Neuronal stem cell (in vitro differentiated cells): ENCODE measurements around the gene TACR1.

Source experiments
- DNase-seq: peaks from one replicate; pipeline ENCODE4 v3.0.0-alpha.2; 2013; ENCODE audit warnings: low spot score
- H2AFZ ChIP-seq: one replicate; pipeline ENCODE4 v1.6.1; 2013; ENCODE audit warnings: mild to moderate bottlenecking, low read length, inconsistent platforms
- H2AK5ac ChIP-seq: 2 replicates; pipeline ENCODE4 v1.6.1; 2013; ENCODE audit warnings: low read depth, mild to moderate bottlenecking, inconsistent platforms, low read length, moderate library complexity, mixed read lengths
- H2BK120ac ChIP-seq: 2 replicates; pipeline ENCODE4 v1.6.1; 2013; ENCODE audit warnings: low read depth, mild to moderate bottlenecking, inconsistent platforms, low read length, moderate library complexity, mixed read lengths
- H2BK12ac ChIP-seq: one replicate; pipeline ENCODE4 v1.6.1; 2013; ENCODE audit warnings: low read length, inconsistent platforms
- H2BK15ac ChIP-seq: 2 replicates; pipeline ENCODE4 v1.6.1; 2013; ENCODE audit warnings: mild to moderate bottlenecking, low read length, inconsistent platforms, mixed read lengths
- H2BK5ac ChIP-seq: one replicate; pipeline ENCODE4 v1.6.1; 2013; ENCODE audit warnings: inconsistent platforms, mild to moderate bottlenecking, low read length, moderate library complexity
- H3K14ac ChIP-seq: one replicate; pipeline ENCODE4 v1.6.1; 2013; ENCODE audit warnings: low read length, inconsistent platforms
- H3K18ac ChIP-seq: 2 replicates; pipeline ENCODE4 v1.6.1; 2013; ENCODE audit warnings: low read length, inconsistent platforms
- H3K23ac ChIP-seq: 2 replicates; pipeline ENCODE4 v1.6.1; 2013; ENCODE audit warnings: low read depth, mild to moderate bottlenecking, mixed read lengths, low read length, inconsistent platforms; ENCODE audit not compliant: poor library complexity
- H3K27ac ChIP-seq: replicated peaks from 3 replicates; pipeline ENCODE4 v1.5.1; 2013; ENCODE audit warnings: low read length, inconsistent platforms
- H3K27me3 ChIP-seq, 3 experiments: 2 replicates each; pipeline ENCODE4 v1.6.1; 2013; ENCODE audit warnings: low read length in 3 of 3, mild to moderate bottlenecking in 2 of 3, inconsistent platforms in 1 of 3, low read depth in 1 of 3, mixed read lengths in 1 of 3, moderate library complexity in 1 of 3; ENCODE audit not compliant: control insufficient read depth in 3 of 3, insufficient read depth in 3 of 3
- H3K36me3 ChIP-seq, 2 donors: replicated peaks in 1 of 2; 2 replicates each; pipeline ENCODE4 v1.6.1; 2013; ENCODE audit warnings: low read length in 2 of 2; ENCODE audit not compliant: control insufficient read depth in 2 of 2, insufficient read depth in 2 of 2
- H3K4ac ChIP-seq: 2 replicates; pipeline ENCODE4 v1.6.1; 2013; ENCODE audit warnings: inconsistent platforms, mild to moderate bottlenecking, low read length, moderate library complexity
- H3K4me1 ChIP-seq, 2 donors: 1 replicate in 1 of 2; 2 replicates in 1 of 2; pipeline ENCODE4 v1.6.1; 2013; ENCODE audit warnings: low read length in 2 of 2, low read depth in 1 of 2; ENCODE audit not compliant: control insufficient read depth in 2 of 2, insufficient read depth in 1 of 2
- H3K4me2 ChIP-seq: one replicate; pipeline ENCODE4 v1.6.1; 2013; ENCODE audit warnings: mild to moderate bottlenecking, low read length, inconsistent platforms; ENCODE audit not compliant: insufficient read depth, poor library complexity, severe bottlenecking
- H3K4me3 ChIP-seq, 2 donors: 2 replicates each; pipeline ENCODE4 v1.5.1; 2013; ENCODE audit warnings: low read length in 2 of 2, mild to moderate bottlenecking in 2 of 2, inconsistent platforms in 1 of 2, moderate library complexity in 1 of 2
- H3K79me1 ChIP-seq: one replicate; pipeline ENCODE4 v1.6.1; 2013; ENCODE audit warnings: low read depth, mild to moderate bottlenecking, inconsistent platforms, low read length, moderate library complexity
- H3K9ac ChIP-seq: one replicate; pipeline ENCODE4 v1.6.1; 2013; ENCODE audit warnings: mild to moderate bottlenecking, low read depth, low read length, inconsistent platforms; ENCODE audit not compliant: poor library complexity
- H3K9me3 ChIP-seq, 2 donors: replicated peaks in 1 of 2; 2 replicates each; pipeline versions ENCODE3 to v1.6.1; 2013; ENCODE audit warnings: low read length in 2 of 2, mild to moderate bottlenecking in 2 of 2, inconsistent platforms in 1 of 2, low read depth in 1 of 2, mixed read lengths in 1 of 2, moderate library complexity in 1 of 2; ENCODE audit not compliant: control insufficient read depth in 2 of 2, insufficient read depth in 1 of 2
- H4K8ac ChIP-seq: one replicate; pipeline ENCODE4 v1.6.1; 2013; ENCODE audit warnings: low read depth, mild to moderate bottlenecking, inconsistent platforms, low read length, moderate library complexity
- H4K91ac ChIP-seq: one replicate; pipeline ENCODE4 v1.6.1; 2013; ENCODE audit warnings: low read length, low read depth, mild to moderate bottlenecking, inconsistent platforms; ENCODE audit not compliant: poor library complexity
- WGBS, 2 donors: extraction: QIAGEN DNeasy Blood & Tissue Kit; methylation state at CpG; one replicate each; pipeline ENCODE4 v1.1.7; 2013; ENCODE audit warnings: missing lambda C conversion rate in 2 of 2, mixed read lengths in 1 of 2; ENCODE audit not compliant: insufficient read length in 2 of 2, insufficient replicate concordance in 1 of 2; ENCODE audit errors: extremely low coverage in 2 of 2; 5-methylcytosine and 5-hydroxymethylcytosine counted together

The TACR1 gene

GRCh38 chr2:75030218-75031009 lies 168.9 kb downstream of the TACR1 start:
- no peaks in the 10 kb centered on the region for H3K79me1 ChIP-seq
- no peaks in the 10 kb centered on the region for H3K4me1 ChIP-seq
- H3K27me3 ChIP-seq = no peaks in the 10 kb centered on the region
- no peak for DNase-seq
- no peak overlapping the region for H3K14ac ChIP-seq
- WGBS, 2 donors = no CpG with 5 or more reads among the region's 3 CpGs
- no peak overlapping the region for H2AFZ ChIP-seq
- no peak overlapping the region for H2BK120ac ChIP-seq
- no peak overlapping the region for H4K8ac ChIP-seq
- no peak overlapping the region for H2AK5ac ChIP-seq
- H3K18ac ChIP-seq = no peak overlapping the region
- no peak overlapping the region for H3K4ac ChIP-seq
- peaks cover 0 to 2% of the 10 kb centered on the region in 2 donors for H3K9me3 ChIP-seq
- no peak overlapping the region for H3K9ac ChIP-seq
- H4K91ac ChIP-seq = no peak overlapping the region
- no peak overlapping the region for H3K4me3 ChIP-seq
- no peak overlapping the region for H2BK12ac ChIP-seq
- no peak overlapping the region for H2BK5ac ChIP-seq
- H3K23ac ChIP-seq = no peak overlapping the region
- H3K27ac ChIP-seq = no peak overlapping the region
- H2BK15ac ChIP-seq = no peak overlapping the region
- no peaks in the 10 kb centered on the region for H3K36me3 ChIP-seq
- H3K4me2 ChIP-seq = no peak overlapping the region

- Histone ChIP-seq H3K4me3 (no peak overlapping the region), H3K27ac (no peak overlapping the region)
- WGBS, 2 donors = no CpG with 5 or more reads among the region's 2 CpGs
Observed at GRCh38 chr2:75027886-75028285, 171.4 kb downstream of the TACR1 start.

GRCh38 chr2:75025633-75026380 lies 173.5 kb downstream of the TACR1 start:
- no peak overlapping the region for H3K4me2 ChIP-seq
- no peak overlapping the region for H2BK120ac ChIP-seq
- H3K4ac ChIP-seq = no peak overlapping the region
- no peak overlapping the region for H3K9ac ChIP-seq
- no peak overlapping the region for H2AK5ac ChIP-seq
- no peak overlapping the region for H4K91ac ChIP-seq
- H3K27me3 ChIP-seq = no peaks in the 10 kb centered on the region
- no peaks in the 10 kb centered on the region for H3K79me1 ChIP-seq
- H2BK12ac ChIP-seq = no peak overlapping the region
- no peak overlapping the region for H3K18ac ChIP-seq
- peaks cover 0 to 2% of the 10 kb centered on the region in 2 donors for H3K9me3 ChIP-seq
- no peak overlapping the region for H2BK15ac ChIP-seq
- H3K36me3 ChIP-seq = no peaks in the 10 kb centered on the region
- H2BK5ac ChIP-seq = no peak overlapping the region
- H2AFZ ChIP-seq = no peak overlapping the region
- H3K4me3 ChIP-seq = no peak overlapping the region
- H3K14ac ChIP-seq = no peak overlapping the region
- peaks cover 0 to 4% of the 10 kb centered on the region in 2 donors for H3K4me1 ChIP-seq
- H4K8ac ChIP-seq = no peak overlapping the region
- no peak for DNase-seq
- no peak overlapping the region for H3K23ac ChIP-seq
- no CpG with 5 or more reads among the region's 2 CpGs for WGBS, 2 donors
- H3K27ac ChIP-seq = no peak overlapping the region

More at GRCh38 chr2:75027886-75028285, 171.4 kb downstream of the TACR1 start:
- H4K91ac ChIP-seq = no peak overlapping the region
- no peak overlapping the region for H2BK5ac ChIP-seq
- no peak overlapping the region for H2AFZ ChIP-seq
- DNase-seq = no peak
- no peaks in the 10 kb centered on the region for H3K27me3 ChIP-seq
- H2BK120ac ChIP-seq = no peak overlapping the region
- H3K4me1 ChIP-seq = peaks cover 0 to 4% of the 10 kb centered on the region in 2 donors
- no peak overlapping the region for H4K8ac ChIP-seq
- H3K4ac ChIP-seq = no peak overlapping the region
- H2BK15ac ChIP-seq = no peak overlapping the region
- H3K23ac ChIP-seq = no peak overlapping the region
- H3K9ac ChIP-seq = no peak overlapping the region
- H3K9me3 ChIP-seq = peaks cover 0 to 2% of the 10 kb centered on the region in 2 donors
- no peaks in the 10 kb centered on the region for H3K79me1 ChIP-seq
- H3K14ac ChIP-seq = no peak overlapping the region
- H3K4me2 ChIP-seq = no peak overlapping the region
- no peak overlapping the region for H2BK12ac ChIP-seq
- H3K18ac ChIP-seq = no peak overlapping the region
- H2AK5ac ChIP-seq = no peak overlapping the region
- H3K36me3 ChIP-seq = no peaks in the 10 kb centered on the region

- H4K91ac ChIP-seq = no peak overlapping the region
- H3K9me3 ChIP-seq = peaks cover 0 to under 1% of the 10 kb centered on the region in 2 donors
- H3K9ac ChIP-seq = no peak overlapping the region
- no peak overlapping the region for H2BK12ac ChIP-seq
- no peak overlapping the region for H3K4ac ChIP-seq
- H3K4me2 ChIP-seq = no peak overlapping the region
- no peak overlapping the region for H2BK15ac ChIP-seq
- H2AK5ac ChIP-seq = no peak overlapping the region
- H3K27ac ChIP-seq = no peak overlapping the region
- no peaks in the 10 kb centered on the region for H3K36me3 ChIP-seq
- no peaks in the 10 kb centered on the region for H3K79me1 ChIP-seq
- no peak overlapping the region for H2BK5ac ChIP-seq
- no peak overlapping the region for H3K18ac ChIP-seq
- H3K4me3 ChIP-seq = no peak overlapping the region
- no peak overlapping the region for H2BK120ac ChIP-seq
- no peak overlapping the region for H3K14ac ChIP-seq
- H4K8ac ChIP-seq = no peak overlapping the region
- H2AFZ ChIP-seq = no peak overlapping the region
- peaks cover 0 to 4% of the 10 kb centered on the region in 2 donors for H3K4me1 ChIP-seq
- H3K27me3 ChIP-seq = no peaks in the 10 kb centered on the region
- H3K23ac ChIP-seq = no peak overlapping the region
- DNase-seq = no peak
Observed at GRCh38 chr2:75025216-75025615, 174.1 kb downstream of the TACR1 start.
